Panc1 (cell line): ENCODE measurements around the gene RNASE1. TPM values are rescaled to one million over a fixed set of nuclear protein-coding genes. Genes with fewer than 3 reads are reported as not detected.

Experiments used
- ATAC-seq: fragments of 200-7000 bp; cut with Tn5 transposase; 2 replicates; pipeline ENCODE4 v1.9.1; 2020; ENCODE audit warnings: mild to moderate bottlenecking, moderate library complexity
- BruUV-seq: library from RNA; stranded (reverse); fragments of 400-500 nt; replicated peaks from 2 replicates; lab custom pipeline; 2021; lab: Mats Ljungman, UMichigan
- CTCF ChIA-PET: fragments of 300-600 bp; sonication (Branson Sonifier 250); formaldehyde crosslinking; loops from one replicate; lab custom pipeline; 2022; ENCODE audit warnings: antibody characterized with exemption; lab: Charles Lee
- POLR2A ChIA-PET: fragments of 300-600 bp; sonication (Branson Sonifier 250); formaldehyde crosslinking; loops from one replicate; lab custom pipeline; 2022; ENCODE audit warnings: antibody characterized with exemption; lab: Charles Lee
- DNase-seq: peaks from one replicate; pipeline ENCODE4 v3.0.0-alpha.2; 2010; ENCODE audit warnings: low read depth, low spot score
- H3K27ac ChIP-seq: 2 replicates; pipeline ENCODE4 v1.5.1; 2011; ENCODE audit warnings: mild to moderate bottlenecking, low read length, inconsistent platforms
- H3K27me3 ChIP-seq: fragments of 200-500 bp; sonication (Bioruptor generic); 2 replicates; pipeline ENCODE4 v1.6.0; 2014; ENCODE audit warnings: low read length, inconsistent platforms; ENCODE audit not compliant: control insufficient read depth, insufficient read depth
- H3K36me3 ChIP-seq: fragments of 200-500 bp; sonication (Bioruptor generic); 2 replicates; pipeline ENCODE4 v1.5.1; 2014; ENCODE audit warnings: inconsistent platforms, mild to moderate bottlenecking, low read length, moderate library complexity; ENCODE audit not compliant: control insufficient read depth, insufficient read depth
- H3K4me1 ChIP-seq: 2 replicates; pipeline ENCODE4 v1.5.1; 2011; ENCODE audit warnings: inconsistent platforms, mild to moderate bottlenecking, low read length, moderate library complexity; ENCODE audit not compliant: control insufficient read depth, insufficient read depth
- H3K4me3 ChIP-seq, 2 experiments: 2 replicates each; pipeline ENCODE4 v1.5.1; 2011 to 2012; ENCODE audit warnings: low read depth in 2 of 2, low read length in 2 of 2, mild to moderate bottlenecking in 2 of 2, inconsistent platforms in 1 of 2, moderate library complexity in 1 of 2
- H3K9me3 ChIP-seq: fragments of 200-500 bp; sonication (Bioruptor generic); 2 replicates; pipeline ENCODE4 v1.5.1; 2014; ENCODE audit warnings: low read depth, mild to moderate bottlenecking, inconsistent platforms, low read length, moderate library complexity; ENCODE audit not compliant: control insufficient read depth, insufficient read depth
- POLR2AphosphoS5 ChIP-seq: IDR thresholded peaks from 2 replicates; pipeline ENCODE4 v1.6.1; 2012; ENCODE audit warnings: mild to moderate bottlenecking, low read depth, low read length, moderate library complexity
- SIN3A ChIP-seq: IDR thresholded peaks from 2 replicates; pipeline ENCODE4 v1.6.1; 2012; ENCODE audit warnings: low read depth, mild to moderate bottlenecking, low read length, moderate library complexity, borderline replicate concordance; ENCODE audit not compliant: insufficient read depth
- TCF7L2 ChIP-seq: IDR thresholded peaks from 2 replicates; pipeline ENCODE4 v1.6.1; 2011; ENCODE audit warnings: mild to moderate bottlenecking, low read depth, low read length, inconsistent platforms
- in situ Hi-C: cut with HindIII; loops from 2 replicates; pipeline ENCODE4 v1.10.0; 2016; ENCODE audit warnings: low sequenced_read_pairs, low pct_unique_long_range_greater_than_20kb
- intact Hi-C: fragments of 100-400 bp; cut with micrococcal nuclease; formaldehyde crosslinking; loops from one replicate; pipeline ENCODE4 v1.10.0; 2022; ENCODE audit not compliant: unreplicated experiment
- total RNA-seq: library from RNA; stranded (reverse); gene quantifications from one replicate; pipeline ENCODE4 v1.2.1, GENCODE V29; 2021; ENCODE audit not compliant: unreplicated experiment
- TF ChIP-seq, protein P1 (sequence below), 2 experiments: IDR thresholded peaks; 2 replicates each; pipeline ENCODE4 v1.6.1; 2011 to 2012; ENCODE audit warnings: low read depth in 2 of 2, control low read depth in 1 of 2, low read length in 1 of 2, mild to moderate bottlenecking in 1 of 2, moderate library complexity in 1 of 2; ENCODE audit not compliant: insufficient read depth in 1 of 2
- TF ChIP-seq, protein P2 (sequence below): fragments of 450-650 bp; IDR thresholded peaks from 2 replicates; pipeline ENCODE4 v1.5.1; 2017; ENCODE audit warnings: mild to moderate bottlenecking

The RNASE1 gene
- total RNA-seq, 1 experiment from 2014 or later, result 0.69 TPM

DNA sequence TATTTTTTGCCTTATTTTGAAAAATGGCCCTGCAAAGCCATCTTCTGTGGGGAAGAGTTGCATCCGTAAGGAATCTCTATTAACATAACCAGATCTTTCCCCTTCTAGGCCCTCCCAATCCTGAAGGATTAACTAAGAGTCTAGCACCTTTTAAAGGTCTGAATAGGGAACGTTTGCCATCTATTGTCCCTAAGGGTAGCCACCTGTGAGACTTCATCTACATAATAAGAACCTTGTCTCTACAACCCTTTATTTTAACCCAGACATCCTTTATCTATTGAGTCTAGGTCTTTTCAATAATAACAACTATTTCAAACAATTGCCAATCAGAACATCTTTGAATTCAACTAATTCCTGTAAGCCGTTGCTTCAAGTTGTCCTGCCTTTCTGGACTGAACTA is 30.0 kb downstream of the RNASE1 start:
- Histone ChIP-seq H3K27me3 (peaks cover 7% of the 10 kb centered on the region; the same call in 1 of the 2 replicates), H3K36me3 (no peaks in the 10 kb centered on the region), H3K9me3 (no peaks in the 10 kb centered on the region), H3K4me1 (no peaks in the 10 kb centered on the region), H3K4me3 (no peak overlapping the region), H3K27ac (no peak overlapping the region)
- POLR2A ChIA-PET, result no interaction called here
- no peak for DNase-seq
- ATAC-seq, result no peak
- no TSS peak for BruUV-seq
- intact Hi-C loops, result no loop called here
- in situ Hi-C loops, result no loop called here
- TF ChIP-seq SIN3A (no peak), POLR2AphosphoS5 (no peak), TCF7L2 (no peak)
- TF ChIP-seq, protein P1, sequence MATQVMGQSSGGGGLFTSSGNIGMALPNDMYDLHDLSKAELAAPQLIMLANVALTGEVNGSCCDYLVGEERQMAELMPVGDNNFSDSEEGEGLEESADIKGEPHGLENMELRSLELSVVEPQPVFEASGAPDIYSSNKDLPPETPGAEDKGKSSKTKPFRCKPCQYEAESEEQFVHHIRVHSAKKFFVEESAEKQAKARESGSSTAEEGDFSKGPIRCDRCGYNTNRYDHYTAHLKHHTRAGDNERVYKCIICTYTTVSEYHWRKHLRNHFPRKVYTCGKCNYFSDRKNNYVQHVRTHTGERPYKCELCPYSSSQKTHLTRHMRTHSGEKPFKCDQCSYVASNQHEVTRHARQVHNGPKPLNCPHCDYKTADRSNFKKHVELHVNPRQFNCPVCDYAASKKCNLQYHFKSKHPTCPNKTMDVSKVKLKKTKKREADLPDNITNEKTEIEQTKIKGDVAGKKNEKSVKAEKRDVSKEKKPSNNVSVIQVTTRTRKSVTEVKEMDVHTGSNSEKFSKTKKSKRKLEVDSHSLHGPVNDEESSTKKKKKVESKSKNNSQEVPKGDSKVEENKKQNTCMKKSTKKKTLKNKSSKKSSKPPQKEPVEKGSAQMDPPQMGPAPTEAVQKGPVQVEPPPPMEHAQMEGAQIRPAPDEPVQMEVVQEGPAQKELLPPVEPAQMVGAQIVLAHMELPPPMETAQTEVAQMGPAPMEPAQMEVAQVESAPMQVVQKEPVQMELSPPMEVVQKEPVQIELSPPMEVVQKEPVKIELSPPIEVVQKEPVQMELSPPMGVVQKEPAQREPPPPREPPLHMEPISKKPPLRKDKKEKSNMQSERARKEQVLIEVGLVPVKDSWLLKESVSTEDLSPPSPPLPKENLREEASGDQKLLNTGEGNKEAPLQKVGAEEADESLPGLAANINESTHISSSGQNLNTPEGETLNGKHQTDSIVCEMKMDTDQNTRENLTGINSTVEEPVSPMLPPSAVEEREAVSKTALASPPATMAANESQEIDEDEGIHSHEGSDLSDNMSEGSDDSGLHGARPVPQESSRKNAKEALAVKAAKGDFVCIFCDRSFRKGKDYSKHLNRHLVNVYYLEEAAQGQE (IDR thresholded peaks at IDR 0.05; ENCODE audit: insufficient read depth in 1 of 2, low read depth in 2 of 2, low read length in 1 of 2), result no peak
- TF ChIP-seq, protein P2, sequence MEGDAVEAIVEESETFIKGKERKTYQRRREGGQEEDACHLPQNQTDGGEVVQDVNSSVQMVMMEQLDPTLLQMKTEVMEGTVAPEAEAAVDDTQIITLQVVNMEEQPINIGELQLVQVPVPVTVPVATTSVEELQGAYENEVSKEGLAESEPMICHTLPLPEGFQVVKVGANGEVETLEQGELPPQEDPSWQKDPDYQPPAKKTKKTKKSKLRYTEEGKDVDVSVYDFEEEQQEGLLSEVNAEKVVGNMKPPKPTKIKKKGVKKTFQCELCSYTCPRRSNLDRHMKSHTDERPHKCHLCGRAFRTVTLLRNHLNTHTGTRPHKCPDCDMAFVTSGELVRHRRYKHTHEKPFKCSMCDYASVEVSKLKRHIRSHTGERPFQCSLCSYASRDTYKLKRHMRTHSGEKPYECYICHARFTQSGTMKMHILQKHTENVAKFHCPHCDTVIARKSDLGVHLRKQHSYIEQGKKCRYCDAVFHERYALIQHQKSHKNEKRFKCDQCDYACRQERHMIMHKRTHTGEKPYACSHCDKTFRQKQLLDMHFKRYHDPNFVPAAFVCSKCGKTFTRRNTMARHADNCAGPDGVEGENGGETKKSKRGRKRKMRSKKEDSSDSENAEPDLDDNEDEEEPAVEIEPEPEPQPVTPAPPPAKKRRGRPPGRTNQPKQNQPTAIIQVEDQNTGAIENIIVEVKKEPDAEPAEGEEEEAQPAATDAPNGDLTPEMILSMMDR, result no peak
- CTCF ChIA-PET, result no interaction called here

DNA sequence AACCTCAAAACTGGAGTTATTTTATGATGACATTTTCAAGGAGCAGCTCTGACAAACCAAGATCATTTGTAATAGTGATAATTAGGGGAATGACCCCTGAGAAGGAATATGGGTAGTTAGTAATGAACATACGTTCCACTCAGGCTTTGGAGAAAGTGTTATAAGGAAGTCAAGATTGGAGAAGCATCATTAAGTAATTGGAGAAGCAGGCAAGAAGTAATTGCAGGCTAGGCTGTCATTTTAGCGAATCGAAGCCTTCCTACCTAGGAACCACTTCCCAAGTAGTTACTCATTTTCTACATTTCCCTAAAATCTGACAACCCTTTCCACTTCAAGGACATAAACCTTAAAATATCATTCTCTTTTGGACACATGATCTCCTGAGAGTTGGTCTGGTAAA is 33.2 kb downstream of the RNASE1 start:
- H3K27me3 ChIP-seq, result 0 out of 2 replicates have a peak, but pooled peaks cover 4% of the 10 kb centered on the region
- intact Hi-C loops (no loop called here), in situ Hi-C loops (no loop called here)
- TF ChIP-seq, protein P2, result no peak
- H3K4me3 ChIP-seq, result no peak overlapping the region
- H3K9me3 ChIP-seq, result no peaks in the 10 kb centered on the region
- POLR2A ChIA-PET, result no interaction called here
- H3K27ac ChIP-seq, result no peak overlapping the region
- ATAC-seq (no peak), DNase-seq (no peak)
- BruUV-seq, result no TSS peak
- CTCF ChIA-PET, result no interaction called here
- no peaks in the 10 kb centered on the region for H3K4me1 ChIP-seq
- no peaks in the 10 kb centered on the region for H3K36me3 ChIP-seq

DNA sequence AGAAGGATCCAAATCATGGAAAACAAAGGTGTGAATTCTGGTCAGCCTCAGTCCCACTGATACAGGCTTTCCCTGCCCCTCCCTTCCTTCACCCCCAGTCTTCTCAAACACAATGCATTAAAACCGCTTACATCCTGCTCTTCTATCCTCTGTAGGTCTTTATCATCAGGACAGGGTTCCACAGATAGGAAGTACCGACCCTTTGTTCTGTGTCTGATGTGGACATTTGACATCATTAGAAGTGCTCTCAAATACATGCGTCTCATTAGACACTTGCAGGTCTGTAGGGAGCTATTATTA is 34.1 kb downstream of the RNASE1 start:
- Histone ChIP-seq H3K27me3 (0 out of 2 replicates have a peak, but pooled peaks cover 4% of the 10 kb centered on the region), H3K4me3 (no peak overlapping the region), H3K36me3 (no peaks in the 10 kb centered on the region), H3K4me1 (no peaks in the 10 kb centered on the region), H3K27ac (no peak overlapping the region), H3K9me3 (no peaks in the 10 kb centered on the region)
- ATAC-seq (no peak), DNase-seq (no peak)
- TF ChIP-seq, protein P2, result no peak
- TF ChIP-seq, protein P1 (IDR thresholded peaks at IDR 0.05; ENCODE audit: insufficient read depth in 1 of 2, low read depth in 2 of 2, low read length in 1 of 2), result no peak
- no peak for TF ChIP-seq SIN3A
- TF ChIP-seq POLR2AphosphoS5, result no peak
- no peak for TF ChIP-seq TCF7L2
- CTCF ChIA-PET, result no interaction called here
- in situ Hi-C loops, result no loop called here
- no TSS peak for BruUV-seq
- intact Hi-C loops, result no loop called here
- POLR2A ChIA-PET, result no interaction called here
